Measurements from ENCODE around the gene MAK. TPM values are rescaled to one million over a fixed set of nuclear protein-coding genes. Genes with fewer than 3 reads are reported as not detected.

The MAK gene
- total RNA-seq, 2 experiments from 2014 or later = 0.47 to 0.73 TPM

- H3K4me3 Mint-ChIP-seq = no peak overlapping the region
Observed at GRCh38 chr6:10769419-10769818, 68.9 kb downstream of the MAK start.

GRCh38 chr6:10763006-10763405, 75.3 kb downstream of the MAK start:
- peaks cover 18% of the 10 kb centered on the region for H3K36me3 ChIP-seq (ENCODE audit: insufficient read depth, low read length)
- TF ChIP-seq CTCF (IDR thresholded peaks at IDR 0.05) = no peak
- intact Hi-C loops (cut with DNase I, micrococcal nuclease) = no loop called here
- no peak overlapping the region for H3K27ac ChIP-seq (ENCODE audit: low read depth in 1 of 2, low read length in 2 of 2)
- ChIA-PET POLR2A (no interaction called here), CTCF (no interaction called here)
- H3K4me1 ChIP-seq (ENCODE audit: insufficient read depth, low read length) = no peaks in the 10 kb centered on the region
- DNase-seq = no peak
- ATAC-seq (ENCODE audit: poor library complexity) = no peak
- Mint-ChIP-seq H3K9me3 (no peaks in the 10 kb centered on the region), H3K27me3 (no peaks in the 10 kb centered on the region), H3K4me3 (no peak overlapping the region), H3K4me1 (ENCODE audit: low read depth) (peaks cover 17% of the 10 kb centered on the region), H3K36me3 (ENCODE audit: low read depth) (peaks cover 51% of the 10 kb centered on the region), H3K27ac (no peak overlapping the region)
- no peaks in the 10 kb centered on the region for H3K9me3 ChIP-seq (ENCODE audit: control insufficient read depth in 1 of 2, insufficient read depth in 1 of 2, low read length in 2 of 2)
- no peaks in the 10 kb centered on the region for H3K27me3 ChIP-seq (ENCODE audit: control insufficient read depth in 1 of 2, insufficient read depth in 2 of 2, low read length in 2 of 2)
- no peak overlapping the region for H3K4me3 ChIP-seq (ENCODE audit: low read length)

More at GRCh38 chr6:10769419-10769818, 68.9 kb downstream of the MAK start:
- H3K4me3 ChIP-seq (ENCODE audit: low read length) = no peak overlapping the region
- no peaks in the 10 kb centered on the region for H3K9me3 ChIP-seq (ENCODE audit: control insufficient read depth in 1 of 2, insufficient read depth in 1 of 2, low read length in 2 of 2)
- no peak for ATAC-seq (ENCODE audit: poor library complexity)
- DNase-seq = no peak
- ChIA-PET CTCF (no interaction called here), POLR2A (no interaction called here)
- no peaks in the 10 kb centered on the region for H3K27me3 ChIP-seq (ENCODE audit: control insufficient read depth in 1 of 2, insufficient read depth in 2 of 2, low read length in 2 of 2)
- H3K27ac Mint-ChIP-seq = no peak overlapping the region
- no peaks in the 10 kb centered on the region for H3K9me3 Mint-ChIP-seq
- no peaks in the 10 kb centered on the region for H3K4me1 ChIP-seq (ENCODE audit: insufficient read depth, low read length)
- intact Hi-C loops (cut with DNase I, micrococcal nuclease) = no loop called here
- H3K27me3 Mint-ChIP-seq = no peaks in the 10 kb centered on the region
- no peaks in the 10 kb centered on the region for H3K4me1 Mint-ChIP-seq (ENCODE audit: low read depth)
- no peak for TF ChIP-seq CTCF (IDR thresholded peaks at IDR 0.05)
- H3K27ac ChIP-seq (ENCODE audit: low read depth in 1 of 2, low read length in 2 of 2) = no peak overlapping the region
- H3K36me3 ChIP-seq (ENCODE audit: insufficient read depth, low read length) = peaks cover 19% of the 10 kb centered on the region
- H3K36me3 Mint-ChIP-seq (ENCODE audit: low read depth) = peaks cover 45% of the 10 kb centered on the region

- Histone ChIP-seq H3K9me3 (ENCODE audit: control insufficient read depth in 1 of 2, insufficient read depth in 1 of 2, low read length in 2 of 2) (no peaks in the 10 kb centered on the region), H3K27ac (ENCODE audit: low read depth in 1 of 2, low read length in 2 of 2) (no peak overlapping the region), H3K4me3 (ENCODE audit: low read length) (no peak overlapping the region), H3K36me3 (ENCODE audit: insufficient read depth, low read length) (peaks cover 43% of the 10 kb centered on the region), H3K4me1 (ENCODE audit: insufficient read depth, low read length) (no peaks in the 10 kb centered on the region), H3K27me3 (ENCODE audit: control insufficient read depth in 1 of 2, insufficient read depth in 2 of 2, low read length in 2 of 2) (no peaks in the 10 kb centered on the region)
- H3K27me3 Mint-ChIP-seq = no peaks in the 10 kb centered on the region
- DNase-seq = no peak
- H3K4me1 Mint-ChIP-seq (ENCODE audit: low read depth) = peaks cover 22% of the 10 kb centered on the region
- H3K36me3 Mint-ChIP-seq (ENCODE audit: low read depth) = peaks cover 70% of the 10 kb centered on the region
- intact Hi-C loops (cut with DNase I, micrococcal nuclease) = loop anchor here in 1 of 2 experiments (1.0 kb wide), 1 partner anchor 250 kb away; no protein-coding TSS in a partner anchor
- H3K27ac Mint-ChIP-seq = peak overlapping the region; percentile 40
- CTCF ChIA-PET = interaction anchor here (0.6 to 1.5 kb wide), 3 partner anchors 12 to 65 kb away, joined by 3 to 7 read pairs (median 3); partner anchors contain the start of genes C6orf52, PAK1IP1 and TMEM14B
- no peak for ATAC-seq (ENCODE audit: poor library complexity)
- POLR2A ChIA-PET = no interaction called here
- H3K9me3 Mint-ChIP-seq = no peaks in the 10 kb centered on the region
- no peak for TF ChIP-seq CTCF (IDR thresholded peaks at IDR 0.05)
- no peak overlapping the region for H3K4me3 Mint-ChIP-seq
Observed at GRCh38 chr6:10759884-10760329, 78.4 kb downstream of the MAK start.
